ENCODE data around the gene SERPINB12. TPM values are rescaled to one million over a fixed set of nuclear protein-coding genes. Genes with fewer than 3 reads are reported as not detected.
A peak's percentile ranks its signal among the peaks of the same experiment; 100 is the strongest.

The SERPINB12 gene, protein sequence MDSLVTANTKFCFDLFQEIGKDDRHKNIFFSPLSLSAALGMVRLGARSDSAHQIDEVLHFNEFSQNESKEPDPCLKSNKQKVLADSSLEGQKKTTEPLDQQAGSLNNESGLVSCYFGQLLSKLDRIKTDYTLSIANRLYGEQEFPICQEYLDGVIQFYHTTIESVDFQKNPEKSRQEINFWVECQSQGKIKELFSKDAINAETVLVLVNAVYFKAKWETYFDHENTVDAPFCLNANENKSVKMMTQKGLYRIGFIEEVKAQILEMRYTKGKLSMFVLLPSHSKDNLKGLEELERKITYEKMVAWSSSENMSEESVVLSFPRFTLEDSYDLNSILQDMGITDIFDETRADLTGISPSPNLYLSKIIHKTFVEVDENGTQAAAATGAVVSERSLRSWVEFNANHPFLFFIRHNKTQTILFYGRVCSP
- total RNA-seq (2014; rRNA removed; shearing (Covaris generic)): not detected in 2 replicates
- polyA plus RNA-seq (2014; cell fraction: nucleus; rRNA removed): not detected in 2 replicates

DNA sequence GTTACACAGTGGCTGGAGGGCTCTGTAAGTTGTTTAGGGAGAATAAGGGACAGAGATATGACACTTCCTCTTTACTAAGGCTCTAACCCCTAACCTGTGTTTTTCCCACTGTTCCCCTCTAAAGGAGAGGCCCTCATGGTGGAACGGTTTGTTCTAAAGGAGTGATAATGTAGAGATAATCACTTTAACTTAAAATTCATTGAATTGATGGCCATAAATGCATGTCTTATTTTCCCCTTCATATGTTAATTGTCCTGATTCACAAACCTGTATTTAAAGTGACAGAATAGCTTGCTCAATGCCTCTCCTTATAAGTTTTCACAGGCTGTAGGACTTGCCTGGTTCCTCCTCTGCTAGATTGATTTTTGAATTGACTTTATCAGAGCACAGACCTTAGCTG lies at the start of gene SERPINB12:
Gene SERPINB12 (plus strand): TSS at position 301 of the 400 bp plus-strand sequence. CDS start 13,791 bp downstream, outside the sequence.
- no peak for DNase-seq (ENCODE audit: extremely low read depth, low read depth)

DNA sequence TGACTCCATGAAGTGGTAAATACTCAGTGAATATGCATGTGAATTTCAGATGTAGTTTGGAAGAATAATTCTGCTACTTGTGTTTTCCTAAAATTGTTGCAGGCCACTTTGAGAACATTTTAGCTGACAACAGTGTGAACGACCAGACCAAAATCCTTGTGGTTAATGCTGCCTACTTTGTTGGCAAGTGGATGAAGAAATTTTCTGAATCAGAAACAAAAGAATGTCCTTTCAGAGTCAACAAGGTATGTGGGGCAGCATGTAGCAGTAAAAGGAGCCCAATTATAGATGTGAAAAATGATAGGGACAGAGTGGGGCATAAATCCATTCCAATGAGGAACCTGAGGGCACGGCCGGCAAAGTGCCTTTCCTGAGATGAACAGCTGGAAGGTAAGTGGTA lies 49.3 kb upstream of the SERPINB12 start:
- no peak for DNase-seq (ENCODE audit: extremely low read depth, low read depth)

DNA sequence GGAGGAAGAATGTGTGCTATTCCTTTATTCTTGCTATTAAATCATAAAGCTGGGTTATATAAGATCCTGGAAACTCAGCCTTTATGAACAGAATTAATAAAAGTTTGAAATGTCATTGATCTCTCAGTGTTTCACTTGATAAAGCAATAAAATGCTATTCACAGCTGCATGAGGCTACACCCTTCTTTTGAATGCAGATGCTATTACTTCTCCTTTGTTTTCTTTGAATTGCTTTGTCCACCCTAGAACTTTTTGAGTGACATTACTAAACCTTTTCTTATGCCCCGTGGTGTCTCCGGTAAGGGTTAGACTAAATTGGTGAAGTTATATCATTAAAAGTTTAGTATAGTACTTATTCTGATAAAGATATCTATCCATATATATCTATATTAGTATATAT lies 46.5 kb upstream of the SERPINB12 start:
- no peak for DNase-seq (ENCODE audit: extremely low read depth, low read depth)

DNA sequence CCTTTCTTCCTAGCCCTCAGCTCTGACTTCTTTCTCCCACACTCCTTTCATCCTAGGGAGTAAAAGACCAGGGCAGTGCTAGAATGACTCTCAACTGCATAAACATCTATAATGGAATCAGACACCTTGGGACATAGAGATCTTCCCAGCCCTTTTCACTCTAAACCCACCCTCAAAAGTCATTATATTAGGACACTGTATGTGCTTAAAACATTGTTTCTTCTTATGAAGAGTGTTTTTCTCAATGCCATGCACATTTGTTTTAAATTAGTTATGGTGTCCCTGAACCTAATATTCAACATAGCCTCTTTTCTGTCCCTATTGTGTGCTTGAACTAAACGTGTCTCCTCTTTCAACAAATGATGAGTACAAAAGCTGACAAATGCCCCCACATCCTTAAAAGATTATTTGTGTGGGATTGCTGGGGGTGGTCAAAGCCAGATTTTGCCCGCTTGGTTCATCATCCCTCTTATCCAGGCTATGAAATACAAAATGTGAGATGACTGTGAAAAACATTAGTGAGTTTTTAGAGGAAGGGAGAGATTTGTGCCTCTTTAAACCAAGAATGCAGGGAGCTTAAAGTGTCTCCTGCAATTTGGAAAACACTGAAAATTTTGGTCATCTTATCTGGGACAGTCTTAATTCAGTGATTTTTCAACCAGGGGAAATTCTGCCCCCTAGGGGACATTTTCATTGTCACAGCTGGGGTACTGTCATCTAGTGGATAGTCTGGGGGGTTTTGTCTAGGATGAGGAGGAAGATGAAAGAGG lies 36.4 kb upstream of the SERPINB12 start:
- peak; percentile 41 for DNase-seq (ENCODE audit: extremely low read depth, low read depth)

DNA sequence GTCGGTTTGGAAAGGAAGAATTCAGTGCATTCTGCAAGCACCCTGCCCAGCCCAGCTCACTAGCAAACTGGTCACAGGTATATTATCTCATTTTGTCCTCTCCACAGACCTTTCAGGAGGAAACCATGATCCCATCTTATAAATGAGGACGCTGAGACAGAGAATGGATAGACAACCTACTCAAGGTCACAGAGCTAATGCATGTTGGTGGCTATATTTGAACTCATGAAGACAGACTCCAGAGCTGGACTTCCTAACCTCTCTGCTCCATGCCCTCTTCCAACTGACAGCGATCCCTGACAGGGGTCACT lies 35.9 kb upstream of the SERPINB12 start:
- DNase-seq (ENCODE audit: extremely low read depth, low read depth): no peak

DNA sequence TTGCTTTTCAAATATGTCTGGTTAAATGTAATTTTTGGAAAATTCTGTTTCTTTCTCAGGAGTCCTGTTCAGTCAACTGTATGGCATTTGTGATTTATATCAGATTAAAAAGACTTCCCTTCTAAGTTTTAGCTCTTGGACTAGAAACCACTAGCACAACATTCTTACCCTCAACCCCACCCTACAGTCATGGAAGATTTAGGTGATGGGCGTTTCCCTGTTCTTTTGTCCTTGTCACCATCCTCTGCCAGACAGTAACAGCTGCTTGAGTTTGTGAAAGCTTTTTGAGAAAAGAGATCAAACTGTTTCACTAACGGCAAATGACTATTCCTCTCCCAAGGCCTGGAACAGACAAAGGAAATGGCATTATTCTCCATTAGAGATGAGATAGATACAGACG lies 33.6 kb upstream of the SERPINB12 start:
- no peak for DNase-seq (ENCODE audit: extremely low read depth, low read depth)

DNA sequence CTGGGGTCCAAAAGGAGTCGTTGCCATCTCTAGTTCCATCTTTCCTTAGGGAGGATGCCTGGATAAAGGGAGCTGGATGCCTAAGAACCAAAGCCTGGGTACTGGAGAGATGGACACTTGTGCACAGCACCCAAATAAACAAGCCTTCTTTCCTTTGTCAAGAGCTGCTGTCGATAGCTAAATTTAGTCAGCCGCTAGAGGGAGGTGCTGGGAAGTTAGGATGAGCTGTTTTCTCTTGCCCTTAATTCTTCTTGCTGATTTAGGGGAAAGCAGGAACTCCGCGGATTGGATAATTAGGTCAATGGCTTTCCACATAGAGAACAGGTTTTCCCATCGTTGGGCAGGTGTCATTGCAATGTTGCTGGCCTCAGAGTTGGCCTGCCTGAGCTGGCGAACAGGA lies 30.9 kb upstream of the SERPINB12 start:
- peak; percentile 65 for DNase-seq (ENCODE audit: extremely low read depth, low read depth)

DNA sequence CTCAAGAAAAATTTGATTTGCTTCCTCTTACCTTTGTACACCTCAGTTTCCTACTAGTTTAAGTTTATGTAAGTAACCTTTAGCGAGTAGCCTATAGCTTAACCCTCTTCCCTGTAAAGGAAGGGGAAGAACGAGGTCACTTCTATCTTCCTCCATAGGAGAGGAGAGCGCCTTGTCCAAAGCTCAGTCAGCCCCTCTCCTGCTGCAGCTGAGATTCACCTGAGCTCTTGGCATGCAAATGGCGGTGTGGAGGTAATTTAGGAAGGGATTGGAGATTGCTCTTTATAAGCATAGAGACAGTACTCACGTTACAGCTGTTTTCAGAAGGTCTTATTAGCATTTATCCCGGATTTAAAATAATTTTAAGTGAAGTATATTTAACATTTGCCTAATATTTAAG lies 27.8 kb upstream of the SERPINB12 start:
- no peak for DNase-seq (ENCODE audit: extremely low read depth, low read depth)

DNA sequence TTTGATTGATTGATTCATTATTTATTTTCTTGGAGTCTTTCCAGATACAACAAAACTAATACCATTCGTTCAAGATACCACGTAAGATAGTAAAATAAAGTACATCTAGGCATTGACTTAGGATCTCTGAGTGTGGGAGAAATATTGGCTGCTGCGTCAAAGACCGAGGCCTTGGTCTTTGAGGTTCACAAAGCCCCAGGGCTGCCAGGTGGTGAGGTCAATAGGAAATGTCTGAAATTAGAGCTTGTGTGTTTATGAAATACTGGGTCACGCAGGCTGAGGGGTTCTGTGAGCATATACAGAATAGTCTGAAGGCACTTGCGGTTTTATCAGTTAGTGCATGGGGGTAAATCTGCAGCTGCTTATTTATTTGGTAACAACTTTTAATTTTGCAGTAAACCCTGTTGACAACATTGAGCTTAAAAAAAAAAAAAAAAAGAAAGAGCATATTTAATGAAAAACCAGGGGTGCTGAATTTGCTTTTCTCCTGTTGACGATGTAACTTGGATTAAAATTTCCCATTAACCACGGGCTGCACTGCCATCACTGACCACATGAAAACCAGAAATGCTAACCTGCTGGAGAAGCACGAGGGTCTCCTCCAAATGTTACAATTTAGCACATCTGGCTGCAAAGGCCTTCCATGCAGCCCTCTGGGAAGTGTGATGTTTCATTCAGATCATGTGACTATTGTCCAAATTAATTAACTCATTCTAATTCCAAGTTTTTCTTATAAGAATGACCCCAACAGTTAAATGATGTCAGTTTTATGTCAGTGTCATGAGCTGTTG lies 27.1 kb upstream of the SERPINB12 start:
- no peak for DNase-seq (ENCODE audit: extremely low read depth, low read depth)

DNA sequence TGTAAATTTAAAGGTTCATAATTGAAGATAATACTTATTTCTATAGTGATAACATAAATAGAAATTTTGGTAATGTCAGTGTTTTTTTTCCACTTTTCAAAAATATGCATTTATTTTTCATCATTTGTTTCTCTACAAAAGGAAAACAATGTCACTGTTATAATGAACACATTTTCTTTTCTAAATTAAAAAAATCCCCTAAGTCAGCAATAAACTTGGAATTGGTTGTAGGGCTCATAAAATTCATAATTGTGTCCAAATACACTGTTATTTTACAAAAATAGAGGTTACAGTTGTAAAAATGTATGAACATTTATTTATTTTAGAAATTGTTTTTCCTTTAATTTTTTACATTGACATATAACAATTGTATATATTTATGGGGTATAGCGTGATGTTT lies 26.4 kb upstream of the SERPINB12 start:
- no peak for DNase-seq (ENCODE audit: extremely low read depth, low read depth)

DNA sequence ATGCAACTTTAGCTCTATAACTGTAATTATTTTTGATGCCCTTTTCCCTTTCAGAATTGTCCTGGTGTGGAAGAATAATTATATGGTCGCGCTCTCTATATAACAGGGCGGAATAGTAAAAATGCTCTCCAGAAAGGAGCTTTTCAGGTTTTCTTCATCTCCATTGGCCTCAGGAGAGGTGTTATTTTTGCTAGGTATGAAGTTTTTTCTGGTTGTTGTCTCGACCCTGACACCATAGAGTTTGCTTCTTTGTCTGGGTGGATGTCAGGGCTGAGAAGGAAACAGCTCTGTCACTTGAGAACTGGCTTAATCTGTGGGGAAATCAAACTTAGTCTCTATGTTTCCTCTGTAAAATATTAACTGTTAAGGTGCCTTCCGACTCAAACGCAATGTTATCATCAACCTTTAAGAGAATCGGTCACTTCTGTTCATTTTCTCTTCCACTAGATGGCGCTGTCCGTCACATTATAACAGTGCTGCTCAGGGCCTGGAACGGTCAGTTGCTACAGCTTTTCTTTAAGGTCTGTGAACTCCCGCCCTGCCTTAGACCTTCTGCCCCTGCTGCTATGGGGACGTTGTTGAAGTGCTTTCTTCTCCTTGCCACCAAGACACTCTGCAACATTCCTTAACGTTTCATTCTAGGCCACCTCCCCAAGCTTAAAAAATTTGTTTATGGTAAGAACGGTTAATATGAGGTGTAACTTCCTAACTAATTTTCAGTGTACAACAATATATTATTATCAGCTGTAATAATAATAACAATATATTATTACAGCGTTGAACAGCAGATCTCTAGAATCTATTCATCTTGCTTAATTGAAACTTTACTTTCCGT lies 23.8 kb upstream of the SERPINB12 start:
- DNase-seq (ENCODE audit: extremely low read depth, low read depth): peak; percentile 81

DNA sequence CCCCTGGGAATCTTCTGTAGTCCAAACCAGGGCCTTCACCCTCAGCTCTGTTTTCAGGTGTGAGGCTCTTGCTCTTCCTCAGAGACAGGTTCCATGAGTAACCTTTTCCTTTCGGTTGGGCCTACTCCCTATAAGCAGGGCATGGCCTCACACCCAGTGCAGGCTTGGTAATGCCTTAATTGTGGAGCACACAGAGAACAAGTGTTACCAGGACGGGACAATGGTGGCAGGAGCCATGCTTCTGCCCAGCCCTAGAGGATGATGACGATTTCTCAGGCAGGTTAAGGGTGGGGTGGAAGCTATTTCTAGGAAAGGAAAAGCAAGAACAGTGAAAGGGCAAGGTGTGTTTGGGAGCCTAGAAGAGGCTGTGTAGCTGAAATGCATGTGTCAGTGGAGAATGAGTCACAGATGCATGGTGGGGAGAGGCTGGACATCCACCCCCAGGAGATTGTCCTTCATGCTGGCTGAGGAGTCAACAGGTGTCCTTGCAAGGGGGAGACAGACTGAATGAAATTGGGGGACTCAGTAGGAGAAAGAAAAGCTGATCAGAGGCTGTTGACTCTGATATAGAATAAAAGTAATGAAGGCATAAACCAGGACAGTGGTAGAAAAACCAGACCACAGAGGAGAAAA lies 22.0 kb upstream of the SERPINB12 start:
- DNase-seq (ENCODE audit: extremely low read depth, low read depth): no peak

DNA sequence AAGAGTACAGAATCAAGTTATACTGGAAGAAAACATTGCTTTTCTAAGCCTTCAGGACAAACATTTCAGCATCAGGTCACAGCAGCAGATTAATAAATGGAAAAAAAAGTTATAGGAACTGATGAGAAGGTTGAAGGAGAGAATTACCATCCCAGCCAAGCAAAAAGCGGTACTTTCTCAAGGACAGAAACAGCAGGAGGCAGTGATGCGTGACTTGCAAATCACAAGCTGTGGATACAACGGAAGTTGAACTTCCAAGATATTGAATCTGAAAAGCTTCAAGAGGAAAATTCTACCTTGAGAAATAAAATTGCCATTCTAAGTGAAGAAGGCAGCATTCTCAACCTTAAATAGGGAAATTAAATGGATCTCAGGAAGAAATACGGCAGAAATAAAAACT lies 18.5 kb upstream of the SERPINB12 start:
- no peak for DNase-seq (ENCODE audit: extremely low read depth, low read depth)

DNA sequence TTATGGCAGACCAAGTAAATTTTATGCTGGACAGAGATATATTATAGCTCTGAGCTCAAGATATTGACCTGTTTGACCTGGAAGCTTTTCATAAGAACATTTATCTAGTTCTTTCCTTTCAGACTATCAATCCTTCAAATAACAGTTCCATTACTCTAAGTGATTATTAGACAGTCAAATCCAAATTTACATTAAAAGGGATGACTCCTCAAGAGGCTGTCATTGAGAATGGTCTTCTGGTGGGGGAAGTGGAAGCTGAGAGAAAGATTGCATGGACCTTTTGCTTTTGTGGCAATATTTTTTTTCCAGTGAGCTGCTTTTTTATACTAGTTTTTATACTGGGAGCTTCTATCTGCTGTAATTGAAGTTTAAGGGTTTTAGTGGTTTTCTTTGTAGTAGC lies 14.9 kb upstream of the SERPINB12 start:
- DNase-seq (ENCODE audit: extremely low read depth, low read depth): no peak

DNA sequence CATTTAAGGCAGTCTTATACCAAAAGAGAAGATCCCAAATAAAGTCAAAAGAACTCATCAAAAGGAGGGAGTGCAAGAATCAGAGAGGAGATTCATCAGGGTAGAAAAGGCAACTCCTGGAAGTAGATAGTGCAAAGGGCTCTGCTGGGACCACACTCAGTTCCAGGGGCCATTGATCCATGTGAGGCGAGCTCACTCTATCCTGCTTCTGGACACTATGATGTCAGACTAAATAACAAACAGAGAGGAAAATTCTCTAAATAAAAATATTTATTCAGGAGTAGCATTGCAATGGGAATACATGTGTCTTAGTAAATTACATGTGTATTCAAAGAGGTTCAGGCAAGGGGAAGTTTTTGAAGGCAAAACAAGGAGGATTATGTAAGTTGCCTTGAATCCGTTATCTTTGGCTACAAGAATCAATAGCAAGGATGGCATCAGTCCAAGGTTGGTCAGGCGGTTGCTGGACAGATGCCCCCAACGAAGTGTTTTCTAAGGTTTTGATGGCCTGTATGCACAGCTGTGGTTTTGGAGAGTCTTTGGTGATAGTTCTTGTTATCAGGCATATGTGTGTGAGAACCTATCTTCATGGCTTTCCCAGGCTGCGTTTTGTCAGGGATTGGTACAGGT lies 13.2 kb upstream of the SERPINB12 start:
- DNase-seq (ENCODE audit: extremely low read depth, low read depth): no peak

DNA sequence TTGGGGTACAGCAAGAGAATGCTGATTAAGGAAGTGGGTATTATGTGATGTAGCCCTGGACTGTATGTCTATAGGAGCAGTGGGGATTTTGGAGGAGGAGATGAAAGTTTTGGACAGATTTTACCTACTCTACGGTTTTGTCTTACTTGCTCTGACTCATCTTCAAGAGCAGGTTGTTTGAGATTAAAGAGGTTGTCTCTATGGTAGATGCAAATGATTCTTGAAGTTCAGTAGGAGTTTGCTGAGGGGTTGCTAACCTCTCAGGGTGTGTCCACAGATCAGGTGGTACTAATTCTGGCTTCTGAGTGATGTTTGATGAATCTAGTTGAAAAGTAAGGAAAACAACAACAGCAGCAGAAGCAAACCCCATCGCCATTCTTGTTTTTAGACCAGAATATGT lies 9.7 kb upstream of the SERPINB12 start:
- DNase-seq (ENCODE audit: extremely low read depth, low read depth): no peak

DNA sequence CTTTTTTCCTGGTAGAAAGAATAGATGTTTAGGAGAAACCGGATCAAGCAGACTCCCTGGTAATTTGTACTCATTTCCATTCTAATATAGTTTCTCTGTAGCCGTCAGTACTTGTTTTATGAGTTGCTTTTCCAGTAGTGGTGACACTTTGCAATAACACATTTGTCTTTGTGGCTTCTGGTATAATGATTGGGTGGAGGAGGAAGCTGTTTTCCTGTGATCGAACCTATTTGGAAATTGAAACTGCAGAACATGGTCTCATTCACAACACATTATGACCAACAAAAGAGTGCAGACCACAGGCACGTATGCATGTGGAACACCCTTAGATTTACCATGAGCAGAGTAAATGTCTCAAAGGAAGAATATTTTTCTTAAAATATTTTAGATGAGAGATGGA lies 7.6 kb upstream of the SERPINB12 start:
- DNase-seq (ENCODE audit: extremely low read depth, low read depth): no peak

DNA sequence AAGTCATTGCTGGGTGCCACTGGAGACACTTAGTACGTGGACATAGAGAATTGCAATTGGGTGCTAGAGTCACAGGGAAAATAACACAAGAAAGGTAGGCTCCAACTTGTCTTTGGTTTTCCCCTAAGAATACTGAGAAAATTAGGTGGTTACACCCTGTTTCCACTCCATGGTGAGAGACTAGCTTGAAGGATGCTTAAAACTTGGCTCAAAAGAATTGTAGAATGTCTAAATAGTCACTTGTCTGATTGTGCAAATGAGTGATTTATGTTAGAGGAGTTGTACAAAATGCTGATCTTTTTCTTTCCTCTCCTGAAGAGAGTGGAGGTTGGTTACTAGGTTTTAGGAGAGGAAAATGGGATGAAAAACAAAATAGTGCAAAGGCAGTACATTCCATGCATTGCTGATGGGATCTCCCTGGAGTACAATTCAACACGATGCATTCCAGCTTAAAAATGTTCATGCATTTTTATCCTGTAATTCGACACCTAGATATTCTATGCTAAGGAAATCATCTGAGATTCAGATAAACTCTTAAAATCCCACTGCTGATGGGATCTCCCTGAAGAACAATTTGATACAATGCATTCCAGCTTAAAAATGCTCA lies 2.2 kb upstream of the SERPINB12 start:
- DNase-seq (ENCODE audit: extremely low read depth, low read depth): no peak

DNA sequence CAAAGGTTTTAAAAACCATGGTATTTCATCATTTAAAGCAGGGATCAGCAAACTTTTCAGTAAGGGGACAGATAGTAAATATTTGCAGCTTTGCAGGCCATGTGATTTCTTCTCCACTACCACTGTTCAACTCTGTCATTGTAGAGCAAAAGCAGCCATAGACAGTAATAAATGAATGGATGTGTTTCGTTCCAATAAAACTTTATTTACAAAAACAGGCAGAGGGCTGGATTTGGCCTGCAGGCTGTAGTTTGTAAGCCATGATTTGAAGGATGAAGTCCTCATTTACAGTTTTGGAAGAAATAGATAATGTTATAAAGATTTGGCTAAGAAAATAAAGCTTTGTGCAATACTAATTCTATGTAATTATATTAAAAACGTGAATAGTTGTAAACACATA lies 1.8 kb downstream of the SERPINB12 start:
- no peak for DNase-seq (ENCODE audit: extremely low read depth, low read depth)

Measured in NCI-H460 (cell line).